GM04504 (cell line): ENCODE measurements around the gene TSBP1.

Source experiments
- DNase-seq: peaks from one replicate; pipeline ENCODE4 v3.0.0-alpha.2; 2012; ENCODE audit warnings: low read depth

The TSBP1 gene, protein sequence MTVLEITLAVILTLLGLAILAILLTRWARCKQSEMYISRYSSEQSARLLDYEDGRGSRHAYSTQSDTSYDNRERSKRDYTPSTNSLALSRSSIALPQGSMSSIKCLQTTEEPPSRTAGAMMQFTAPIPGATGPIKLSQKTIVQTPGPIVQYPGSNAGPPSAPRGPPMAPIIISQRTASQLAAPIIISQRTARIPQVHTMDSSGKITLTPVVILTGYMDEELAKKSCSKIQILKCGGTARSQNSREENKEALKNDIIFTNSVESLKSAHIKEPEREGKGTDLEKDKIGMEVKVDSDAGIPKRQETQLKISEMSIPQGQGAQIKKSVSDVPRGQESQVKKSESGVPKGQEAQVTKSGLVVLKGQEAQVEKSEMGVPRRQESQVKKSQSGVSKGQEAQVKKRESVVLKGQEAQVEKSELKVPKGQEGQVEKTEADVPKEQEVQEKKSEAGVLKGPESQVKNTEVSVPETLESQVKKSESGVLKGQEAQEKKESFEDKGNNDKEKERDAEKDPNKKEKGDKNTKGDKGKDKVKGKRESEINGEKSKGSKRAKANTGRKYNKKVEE

GRCh38 chr6:32371803-32372202 is at the start of gene TSBP1:
Gene TSBP1, minus strand, starts transcription at chr6:32371903. Its CDS starts 197 bp downstream, at chr6:32371706.
- DNase-seq: no peak

DNA sequence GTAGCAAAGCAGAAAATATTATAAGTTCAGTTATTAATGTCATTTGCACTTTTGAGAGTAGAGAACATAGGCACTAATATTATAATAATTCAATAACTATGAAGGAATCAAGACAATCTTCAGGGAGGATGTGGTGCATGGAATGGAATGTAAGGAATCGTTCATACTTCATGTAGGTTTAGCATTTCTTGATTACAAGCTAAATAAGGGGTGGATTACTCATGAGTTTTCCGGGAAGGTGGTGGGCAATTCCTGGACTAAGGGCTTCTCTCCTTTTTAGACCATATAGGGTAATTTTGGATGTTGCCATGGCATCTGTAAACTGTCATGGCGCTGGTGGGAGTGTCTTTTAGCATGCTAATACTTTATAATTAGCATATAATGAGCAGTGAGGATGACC is 44.3 kb upstream of the TSBP1 start:
- DNase-seq: no peak

DNA sequence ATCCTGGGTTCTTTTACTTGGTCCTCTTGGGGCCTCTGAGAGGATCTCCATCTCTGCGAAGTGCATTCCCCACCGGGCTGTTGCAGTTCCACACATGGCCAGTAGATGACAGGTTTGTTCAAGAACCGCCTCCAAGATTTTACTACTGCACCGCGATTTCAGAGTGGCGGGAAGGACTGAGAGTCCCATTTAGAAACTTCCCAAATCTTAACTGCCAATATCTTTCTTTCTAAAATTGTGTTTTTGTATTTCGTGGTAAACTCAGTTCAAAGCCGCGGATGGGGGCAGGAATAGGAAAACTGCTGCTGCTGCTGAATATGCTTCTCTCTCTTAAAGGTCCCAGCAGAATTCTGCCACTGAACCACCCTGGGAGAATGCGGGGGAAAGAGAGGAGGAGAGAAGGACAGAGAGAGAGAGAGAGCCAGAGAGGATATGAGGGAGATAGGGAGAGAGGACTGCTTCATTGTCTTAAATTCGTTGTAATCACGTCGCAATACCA is 43.9 kb upstream of the TSBP1 start:
- peak; percentile 28 for DNase-seq

DNA sequence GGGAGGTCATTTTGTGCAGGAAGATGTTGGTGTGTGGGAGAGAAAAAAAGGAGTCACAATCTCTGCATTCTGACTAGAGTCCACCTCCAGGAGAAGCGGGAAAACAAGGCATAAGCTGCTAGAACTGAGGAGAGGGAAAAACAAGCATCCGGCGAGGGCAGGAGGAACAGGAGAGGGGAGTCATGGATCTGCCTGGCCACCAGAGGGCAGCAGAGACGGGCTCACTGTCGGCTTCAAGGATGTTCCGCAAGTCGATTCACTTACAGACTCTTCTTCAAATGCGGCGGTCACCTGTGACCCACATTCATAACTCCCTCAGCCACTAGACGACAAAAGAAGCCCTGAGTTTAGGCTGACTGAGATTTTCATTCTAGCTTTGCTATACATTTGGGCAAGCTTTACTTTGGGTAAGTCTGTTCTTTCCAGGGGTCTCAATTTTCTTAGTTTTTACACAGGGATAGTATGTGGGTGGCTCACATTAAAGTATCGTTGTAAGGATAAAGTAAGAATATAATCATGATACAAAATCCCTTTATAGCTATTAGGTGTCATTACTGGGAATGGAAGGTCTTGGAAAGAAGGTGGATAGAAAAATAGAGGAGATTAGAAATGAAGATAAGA is 41.8 kb upstream of the TSBP1 start:
- peak; percentile 18 for DNase-seq

DNA sequence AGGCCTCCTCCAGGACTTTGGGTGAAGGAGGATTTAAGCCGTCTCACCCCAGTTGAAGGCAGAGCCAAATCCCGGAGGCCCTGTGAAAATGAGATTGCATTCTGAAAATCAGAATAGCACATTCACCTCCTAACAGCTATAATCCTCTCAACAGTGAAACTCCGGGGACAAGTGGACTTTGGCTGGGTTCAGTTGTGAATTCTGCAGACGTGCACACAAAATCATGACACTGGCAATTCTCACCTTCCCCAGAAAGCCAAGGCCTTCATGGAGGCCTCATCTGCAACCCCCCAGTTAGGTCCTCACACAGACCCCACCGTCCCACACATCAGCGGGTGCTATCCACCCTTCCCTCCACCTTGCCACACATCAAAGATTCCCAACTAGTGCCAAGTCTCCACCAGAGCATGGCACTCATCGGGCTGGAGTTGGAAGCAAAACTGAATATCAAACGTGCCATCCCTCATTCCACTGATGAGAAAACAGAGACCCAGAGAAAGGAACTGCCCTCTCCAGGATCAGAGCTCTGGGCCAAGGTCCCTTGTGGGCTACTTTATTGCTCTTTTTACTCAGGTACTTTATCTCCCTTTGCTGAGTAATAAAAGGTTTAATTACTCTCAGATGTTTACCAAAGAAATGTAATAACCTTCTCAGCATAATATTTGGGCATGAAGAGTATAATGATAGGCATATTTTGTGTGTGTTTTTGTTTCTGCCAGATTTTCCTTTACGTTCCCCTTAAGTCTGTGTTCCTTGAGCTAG is 40.0 kb upstream of the TSBP1 start:
- no peak for DNase-seq

- DNase-seq: no peak
Measured at GRCh38 chr6:32410906-32411305, 39.2 kb upstream of the TSBP1 start.

GRCh38 chr6:32406857-32407256 is 35.2 kb upstream of the TSBP1 start, which contains the start of gene BTNL2:
Gene BTNL2, minus strand, starts transcription at chr6:32407181. Its CDS starts 58 bp downstream, at chr6:32407123.
- DNase-seq: no peak

DNA sequence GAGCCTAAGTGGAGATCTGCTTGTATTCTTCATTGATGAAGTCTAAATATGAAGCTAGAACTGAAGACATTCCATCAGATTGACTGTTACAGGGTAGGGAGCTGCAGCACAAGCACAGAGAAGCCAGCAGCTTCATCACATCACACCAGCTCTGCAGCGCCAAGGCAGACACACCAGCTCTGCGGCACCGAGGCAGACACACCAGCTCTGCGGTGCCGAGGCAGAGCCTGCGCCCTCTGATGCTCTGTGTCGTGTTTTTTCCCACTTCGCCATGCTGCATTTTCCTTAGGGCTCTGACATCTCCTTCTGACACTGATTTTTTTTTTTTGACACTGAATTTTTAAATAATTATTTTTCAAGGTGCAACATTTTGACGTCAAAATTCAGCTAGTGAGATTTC is 34.5 kb upstream of the TSBP1 start:
- DNase-seq: no peak

DNA sequence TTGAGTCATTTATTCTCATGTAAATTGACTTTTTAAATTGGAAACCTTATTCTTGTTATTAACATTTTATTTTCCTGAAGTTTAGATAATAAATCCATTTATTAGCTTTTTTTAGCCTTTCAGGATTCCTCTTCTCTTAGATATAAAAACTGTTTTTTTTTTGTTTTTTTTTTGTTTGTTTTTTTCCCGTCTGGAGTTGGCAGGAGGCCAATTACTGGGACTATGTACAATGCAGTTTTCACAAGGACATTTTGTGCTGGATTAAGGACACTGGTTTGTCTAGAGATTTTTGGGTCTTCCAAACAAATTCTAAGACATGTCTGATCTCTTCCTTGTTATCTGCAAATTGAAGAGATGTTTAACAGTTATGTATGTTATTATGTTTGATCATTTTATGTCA is 34.0 kb upstream of the TSBP1 start:
- no peak for DNase-seq

- no peak for DNase-seq
Measured at GRCh38 chr6:32402812-32403211, 31.1 kb upstream of the TSBP1 start.

DNA sequence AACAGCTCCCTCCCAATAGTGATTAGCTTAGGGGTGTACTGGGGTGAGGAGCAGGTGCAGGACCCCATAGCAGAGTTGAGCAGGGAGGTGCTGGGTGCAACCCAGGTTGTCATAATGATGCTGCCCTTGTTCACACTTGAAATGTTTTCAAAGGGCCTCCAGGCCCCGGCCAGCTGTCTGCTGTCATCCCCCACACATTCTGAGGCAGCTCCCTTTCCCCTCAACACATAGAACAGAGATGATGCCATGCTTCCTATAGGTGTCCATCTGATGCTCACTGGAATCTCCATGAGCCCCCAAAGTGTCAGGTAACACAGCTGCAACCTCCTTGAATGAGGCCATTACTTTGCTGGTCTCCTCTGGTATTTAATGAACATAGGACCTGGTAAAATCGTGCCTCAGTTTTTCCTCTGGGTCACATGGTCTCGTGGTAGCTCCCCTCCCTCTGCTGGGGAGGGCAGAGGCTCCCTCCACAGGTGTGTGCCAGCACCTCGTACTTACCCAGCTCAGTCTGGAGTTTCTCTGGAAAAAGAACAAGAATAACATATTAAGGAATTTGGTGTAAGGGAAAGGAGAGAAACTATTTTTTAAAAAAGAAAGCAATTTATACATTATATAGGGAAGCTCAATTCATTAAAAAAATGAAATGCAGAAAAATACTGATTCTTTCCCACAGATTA is 29.7 kb upstream of the TSBP1 start:
- no peak for DNase-seq

DNA sequence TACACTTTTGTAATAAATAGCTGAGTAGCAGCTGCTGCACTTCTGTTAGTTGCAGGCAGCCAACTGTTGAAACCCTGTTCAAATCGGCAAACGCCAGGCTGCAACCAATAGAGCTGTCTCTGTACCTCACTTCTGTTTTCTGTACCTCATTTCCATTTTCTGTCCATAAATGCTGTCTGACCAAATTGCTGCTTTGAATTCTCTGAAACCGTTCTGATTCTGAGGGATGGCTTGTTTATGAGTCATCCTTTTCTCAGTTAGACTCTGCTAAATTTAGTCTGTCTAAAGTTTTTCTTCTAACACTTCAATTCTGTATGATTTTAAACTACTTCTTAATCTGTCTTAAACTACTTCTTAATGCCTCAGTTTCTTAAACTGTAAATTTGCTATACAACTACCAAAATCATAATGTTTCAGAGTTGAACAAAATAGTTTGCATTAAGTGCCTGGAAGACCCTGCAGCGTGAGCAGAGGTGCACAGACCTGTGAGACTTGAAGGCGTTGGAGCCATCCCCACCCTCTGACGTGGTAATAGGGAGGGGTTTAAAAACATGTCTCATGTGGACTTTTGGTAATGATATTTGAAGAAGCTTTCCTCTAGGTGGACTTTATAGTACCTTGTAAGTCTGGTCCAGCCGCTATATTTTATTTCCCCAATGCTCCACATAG is 25.7 kb upstream of the TSBP1 start:
- DNase-seq: no peak

DNA sequence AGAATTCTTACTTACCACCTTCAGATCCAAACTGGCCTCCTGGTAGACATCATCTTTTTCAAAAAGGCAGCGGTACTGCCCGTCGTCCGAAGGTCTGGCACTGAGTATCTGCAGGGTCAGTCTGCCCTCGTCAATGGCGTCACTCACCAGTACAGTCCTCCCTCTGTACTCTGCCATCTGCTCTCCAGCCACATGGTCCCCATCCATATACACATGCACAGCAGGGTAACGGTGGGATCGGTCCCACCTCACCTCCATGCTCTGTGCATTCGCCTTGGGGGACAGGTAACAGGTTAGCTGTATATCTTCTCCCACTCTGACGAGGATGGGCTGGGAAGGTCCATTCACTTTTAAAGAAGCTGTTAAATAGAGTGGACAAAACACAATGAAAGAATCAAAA is 24.3 kb upstream of the TSBP1 start:
- DNase-seq: no peak

DNA sequence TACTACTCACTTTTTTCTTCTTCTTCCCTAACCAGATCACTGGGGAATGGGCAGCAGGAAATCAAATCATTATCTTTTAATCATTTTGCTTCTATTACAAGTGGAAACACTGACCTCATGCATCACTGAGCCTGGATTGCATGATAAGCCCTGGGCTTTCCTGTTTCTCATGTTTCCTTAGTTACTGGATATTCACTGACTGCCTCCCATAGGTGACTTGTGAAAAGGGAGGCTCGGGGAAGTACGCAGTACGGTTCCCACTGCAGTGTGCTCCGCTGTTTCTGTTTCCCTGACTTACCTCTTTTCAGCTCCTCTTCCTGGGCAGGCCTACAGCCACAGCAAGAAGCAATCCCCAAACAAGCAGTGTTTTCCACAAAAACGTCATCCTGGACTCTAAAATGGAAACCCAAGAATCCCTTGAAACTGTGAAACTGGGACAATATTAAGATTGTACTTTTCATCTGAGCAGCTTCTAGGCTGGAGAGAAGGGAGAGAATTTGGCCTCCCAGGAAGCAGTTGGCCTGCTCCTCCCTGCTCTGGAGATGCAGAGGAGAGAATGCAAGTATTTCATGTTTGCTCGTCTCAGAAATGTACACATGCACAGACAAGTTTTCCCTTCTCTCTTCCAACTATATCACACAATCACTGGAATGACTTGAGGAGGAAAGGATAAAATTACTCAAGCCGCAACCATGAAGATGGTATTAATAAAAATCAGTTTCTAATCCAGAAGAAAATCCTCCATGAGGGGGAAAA is 22.1 kb upstream of the TSBP1 start:
- no peak for DNase-seq

GRCh38 chr6:32391505-32391904 is 19.8 kb upstream of the TSBP1 start:
- no peak for DNase-seq

- no peak for DNase-seq
Measured at GRCh38 chr6:32387589-32388340, 16.1 kb upstream of the TSBP1 start.

DNA sequence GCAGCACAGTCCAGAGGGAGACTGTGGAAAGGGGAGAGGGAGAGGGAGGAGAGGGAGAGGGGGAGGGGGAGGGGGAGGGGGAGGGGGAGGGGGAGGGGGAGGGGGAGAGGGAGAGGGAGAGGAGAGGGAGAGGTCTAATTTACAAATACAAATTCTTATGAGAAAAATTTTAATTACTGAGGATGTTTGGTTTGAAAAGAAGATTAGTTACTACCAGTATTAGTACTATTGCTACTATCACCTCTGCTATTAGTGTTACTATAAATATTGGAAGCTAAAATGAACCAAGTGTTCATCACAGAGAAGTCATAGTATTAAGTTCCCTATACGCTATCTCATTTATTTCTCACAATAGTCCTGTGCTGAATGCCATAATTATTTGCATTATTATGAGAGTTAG is 14.3 kb upstream of the TSBP1 start:
- DNase-seq: no peak

- DNase-seq: no peak
Measured at GRCh38 chr6:32382757-32383420, 11.2 kb upstream of the TSBP1 start.

- no peak for DNase-seq
Measured at GRCh38 chr6:32379545-32379944, 7.8 kb upstream of the TSBP1 start.
